ENCODE data around the gene NCEH1. TPM values are rescaled to one million over a fixed set of nuclear protein-coding genes. Genes with fewer than 3 reads are reported as not detected.
"Not testable (repeated sequence)": the region's sequence is repeated elsewhere in the genome, so short reads cannot be mapped to it uniquely, and the experiment has no call there.

Gene NCEH1
- total RNA-seq, 1 donor from 2014 or later, result 7.7 TPM

DNA sequence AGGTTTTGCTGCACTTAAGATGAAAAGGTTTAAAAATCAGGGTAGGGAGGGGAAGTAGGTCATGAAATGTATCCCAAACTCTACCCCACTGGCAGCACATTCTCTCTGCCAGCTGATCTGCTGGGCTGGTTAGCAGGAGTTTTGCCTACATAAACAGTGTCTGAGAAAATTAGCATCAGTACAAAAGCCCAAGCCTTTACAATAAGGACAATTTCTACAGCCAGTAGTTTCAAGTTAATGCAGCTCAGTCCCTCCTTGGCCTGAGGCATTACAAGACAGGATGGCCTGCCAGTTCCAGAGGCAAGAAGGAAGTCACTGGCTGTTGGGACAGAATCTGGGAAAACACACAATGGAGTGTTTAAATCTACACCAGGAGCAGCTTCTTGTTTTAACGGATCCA lies 32.8 kb downstream of the NCEH1 start:
- Mint-ChIP-seq H3K9me3 (no peaks in the 10 kb centered on the region), H3K36me3 (ENCODE audit: low read depth) (no peaks in the 10 kb centered on the region), H3K27me3 (no peaks in the 10 kb centered on the region), H3K4me3 (no peak overlapping the region), H3K4me1 (peaks cover 9% of the 10 kb centered on the region), H3K27ac (no peak overlapping the region)
- DNase-seq, result no peak
- intact Hi-C loops (cut with micrococcal nuclease), result no loop called here

DNA sequence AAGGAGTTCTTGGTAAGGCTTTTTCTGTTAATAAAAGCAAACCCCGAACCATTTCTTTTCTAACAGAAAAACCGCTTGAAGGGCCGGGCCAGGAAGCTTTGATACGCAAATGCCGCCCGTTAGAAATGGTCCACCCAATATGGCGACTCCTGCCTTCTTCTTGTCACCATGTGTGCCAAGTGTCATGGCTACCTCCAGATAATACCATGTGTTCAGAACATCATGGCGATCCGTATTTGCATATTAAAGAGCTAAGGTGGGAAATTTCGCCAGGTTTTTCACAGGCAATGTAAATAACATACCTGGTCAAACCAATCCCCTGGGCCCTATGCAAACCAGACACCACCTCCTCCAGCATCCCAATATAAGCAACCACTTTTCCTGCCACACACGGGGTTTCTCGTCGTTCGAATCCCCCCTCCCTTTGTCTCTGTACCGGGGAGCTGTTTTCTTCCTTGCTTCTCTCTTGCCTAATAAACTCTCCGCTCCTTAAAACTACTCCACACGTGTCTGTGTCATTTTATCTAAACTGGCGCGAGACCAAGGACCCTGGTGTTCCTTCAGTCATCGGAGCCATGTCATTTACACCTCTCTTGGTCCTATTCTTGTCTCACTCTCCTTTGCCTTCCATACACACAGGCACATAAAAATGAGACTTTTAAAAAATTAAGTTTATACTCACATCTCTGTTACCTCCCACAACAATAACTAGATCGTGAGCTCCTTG lies 34.5 kb downstream of the NCEH1 start:
- Mint-ChIP-seq H3K9me3 (no peaks in the 10 kb centered on the region), H3K27ac (no peak overlapping the region), H3K4me3 (no peak overlapping the region), H3K4me1 (peaks cover 10% of the 10 kb centered on the region), H3K36me3 (ENCODE audit: low read depth) (no peaks in the 10 kb centered on the region), H3K27me3 (no peaks in the 10 kb centered on the region)
- no peak for DNase-seq
- intact Hi-C loops (cut with micrococcal nuclease), result no loop called here

GRCh38 chr3:172675441-172676193 lies 35.2 kb downstream of the NCEH1 start:
- no peaks in the 10 kb centered on the region for H3K27me3 Mint-ChIP-seq
- intact Hi-C loops (cut with micrococcal nuclease), result no loop called here

GRCh38 chr3:172673210-172673679 lies 37.6 kb downstream of the NCEH1 start:
- Mint-ChIP-seq H3K4me1 (peaks cover 10% of the 10 kb centered on the region), H3K27me3 (no peaks in the 10 kb centered on the region), H3K9me3 (no peaks in the 10 kb centered on the region), H3K27ac (no peak overlapping the region), H3K4me3 (no peak overlapping the region), H3K36me3 (ENCODE audit: low read depth) (no peaks in the 10 kb centered on the region)
- intact Hi-C loops (cut with micrococcal nuclease), result loop anchor here (1.0 kb wide), 2 partner anchors 38 to 77 kb away; partner anchors contain the start of genes ECT2 and NCEH1
- peak; percentile 92 for DNase-seq

More at GRCh38 chr3:172675441-172676193, 35.2 kb downstream of the NCEH1 start:
- Mint-ChIP-seq H3K27ac (no peak overlapping the region), H3K36me3 (ENCODE audit: low read depth) (no peaks in the 10 kb centered on the region), H3K4me1 (peaks cover 10% of the 10 kb centered on the region), H3K9me3 (no peaks in the 10 kb centered on the region), H3K4me3 (no peak overlapping the region)
- peak; percentile 77 for DNase-seq

- Mint-ChIP-seq H3K4me3 (no peak overlapping the region), H3K27ac (no peak overlapping the region), H3K36me3 (ENCODE audit: low read depth) (no peaks in the 10 kb centered on the region), H3K9me3 (no peaks in the 10 kb centered on the region), H3K27me3 (no peaks in the 10 kb centered on the region), H3K4me1 (peaks cover 20% of the 10 kb centered on the region)
- no peak for DNase-seq
- intact Hi-C loops (cut with micrococcal nuclease), result loop anchor here (5.0 kb wide), 1 partner anchor 192 kb away; no protein-coding TSS in a partner anchor
Observed at GRCh38 chr3:172669021-172669420, 41.8 kb downstream of the NCEH1 start.

GRCh38 chr3:172666873-172667694 lies 43.8 kb downstream of the NCEH1 start:
- Mint-ChIP-seq H3K9me3 (no peaks in the 10 kb centered on the region), H3K27ac (no peak overlapping the region), H3K27me3 (peaks cover 5% of the 10 kb centered on the region), H3K4me1 (peaks cover 16% of the 10 kb centered on the region), H3K36me3 (ENCODE audit: low read depth) (no peaks in the 10 kb centered on the region), H3K4me3 (no peak overlapping the region)
- intact Hi-C loops (cut with micrococcal nuclease), result loop anchor here (1.0 to 5.0 kb wide), 5 partner anchors 70 to 630 kb away; no protein-coding TSS in a partner anchor
- peak; percentile 95 for DNase-seq

DNA sequence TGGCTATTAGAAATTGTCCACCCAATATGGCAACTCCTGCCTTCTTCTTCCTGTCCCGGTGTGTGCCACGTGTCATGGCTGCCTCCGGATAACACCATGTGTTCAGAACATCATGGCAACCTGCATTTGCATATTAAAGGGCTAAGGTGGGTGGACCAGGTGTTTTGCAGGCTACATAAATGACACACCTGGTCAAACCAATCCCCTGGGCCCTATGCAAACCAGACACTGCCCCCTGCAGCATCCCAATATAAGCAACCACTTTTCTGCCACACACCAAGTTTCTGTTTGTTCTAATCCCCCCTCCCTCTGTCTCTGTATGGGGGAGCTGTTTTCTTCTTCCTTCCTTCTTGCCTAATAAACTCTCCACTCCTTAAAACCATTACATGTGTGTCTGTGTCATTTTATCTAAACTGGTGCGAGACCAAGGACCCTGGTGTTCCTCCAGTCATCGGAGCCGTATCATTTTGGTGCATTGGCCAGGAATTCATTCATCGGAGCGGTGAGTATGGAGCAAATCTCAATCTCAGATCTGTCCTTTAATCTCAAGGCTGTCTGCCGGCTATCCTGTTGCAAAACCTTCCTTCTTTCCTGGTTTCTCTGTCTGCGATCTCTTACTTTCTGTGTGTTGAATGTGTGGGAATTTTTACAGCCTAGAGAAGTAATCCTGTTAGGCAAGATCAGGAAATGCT lies 44.5 kb downstream of the NCEH1 start:
- Mint-ChIP-seq H3K36me3 (ENCODE audit: low read depth) (no peaks in the 10 kb centered on the region), H3K27me3 (peaks cover 8% of the 10 kb centered on the region), H3K4me3 (no peak overlapping the region), H3K4me1 (peaks cover 16% of the 10 kb centered on the region), H3K27ac (no peak overlapping the region), H3K9me3 (no peaks in the 10 kb centered on the region)
- intact Hi-C loops (cut with micrococcal nuclease), result loop anchor here (1.0 to 5.0 kb wide), 4 partner anchors 70 to 630 kb away; no protein-coding TSS in a partner anchor
- DNase-seq, result peak; percentile 68

DNA sequence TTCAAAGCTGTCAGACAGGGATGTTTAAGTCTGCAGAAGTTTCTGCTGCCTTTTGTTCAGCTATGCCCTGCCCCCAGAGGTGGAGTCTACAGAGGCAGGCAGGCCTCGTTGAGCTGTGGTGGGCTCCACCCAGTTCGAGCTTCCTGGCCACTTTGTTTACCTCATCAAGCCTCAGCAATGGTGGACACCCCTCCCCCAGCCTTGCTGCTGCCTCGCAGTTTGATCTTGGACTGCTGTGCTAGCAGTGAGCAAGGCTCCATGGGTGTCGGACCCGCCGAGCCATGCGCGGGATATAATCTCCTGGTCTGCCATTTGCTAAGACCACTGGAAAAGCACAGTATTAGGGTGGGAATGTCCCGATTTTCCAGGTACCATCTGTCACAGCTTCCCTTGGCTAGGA lies 45.4 kb downstream of the NCEH1 start:
- peak; percentile 69 for DNase-seq
- not testable (repeated sequence) for H3K4me3 Mint-ChIP-seq; H3K9me3 Mint-ChIP-seq; H3K27ac Mint-ChIP-seq; H3K36me3 Mint-ChIP-seq (ENCODE audit: low read depth)
- H3K4me1 Mint-ChIP-seq, result peaks cover 17% of the 10 kb centered on the region
- intact Hi-C loops (cut with micrococcal nuclease), result loop anchor here (5.0 kb wide), 1 partner anchor 188 kb away; no protein-coding TSS in a partner anchor
- peaks cover 10% of the 10 kb centered on the region for H3K27me3 Mint-ChIP-seq

- intact Hi-C loops (cut with micrococcal nuclease); H3K36me3 Mint-ChIP-seq (ENCODE audit: low read depth); H3K27ac Mint-ChIP-seq: not testable (repeated sequence)
Observed at GRCh38 chr3:172660421-172660820, 50.4 kb downstream of the NCEH1 start.

DNA sequence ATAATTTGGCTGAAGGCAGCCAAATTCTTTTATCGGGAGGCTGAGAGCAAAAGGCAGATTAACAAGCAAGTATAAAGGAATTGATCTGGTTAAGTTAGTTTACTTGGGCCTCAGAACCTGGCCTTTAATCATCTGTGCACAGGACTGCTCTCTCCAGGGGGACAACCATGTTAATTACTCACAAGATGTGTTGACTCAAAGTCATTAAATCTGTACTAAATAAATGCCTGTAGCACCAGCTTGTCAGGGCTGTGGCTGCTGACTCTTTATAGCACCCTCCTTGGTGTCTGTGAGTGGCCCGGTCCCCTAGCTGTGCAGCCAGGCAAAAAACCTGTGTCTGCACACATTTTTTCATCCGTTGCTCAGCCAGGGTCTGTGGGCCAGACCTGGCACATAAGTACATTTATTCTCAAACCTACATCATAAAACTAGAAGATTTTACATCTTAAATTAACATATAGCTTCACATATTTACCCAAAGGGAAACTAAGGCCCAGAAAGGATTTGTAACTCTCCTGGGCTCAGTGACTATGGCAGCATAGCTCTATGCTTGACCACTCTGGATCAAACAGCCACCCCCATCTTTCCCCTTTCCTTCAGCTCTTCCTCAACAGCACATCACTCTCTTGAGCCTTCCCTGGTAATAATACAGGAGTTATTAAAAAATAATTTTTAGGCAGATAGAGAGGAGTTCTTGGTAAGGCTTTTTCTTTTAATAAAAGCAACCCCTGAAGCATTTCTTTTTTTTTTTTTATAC lies 51.4 kb downstream of the NCEH1 start:
- Mint-ChIP-seq H3K4me3 (no peak overlapping the region), H3K27ac (no peak overlapping the region), H3K27me3 (peaks cover 10% of the 10 kb centered on the region), H3K36me3 (ENCODE audit: low read depth) (no peaks in the 10 kb centered on the region), H3K9me3 (no peaks in the 10 kb centered on the region), H3K4me1 (peaks cover 3% of the 10 kb centered on the region)
- DNase-seq, result no peak
- intact Hi-C loops (cut with micrococcal nuclease), result no loop called here

More at GRCh38 chr3:172660421-172660820, 50.4 kb downstream of the NCEH1 start:
- not testable (repeated sequence) for H3K4me3 Mint-ChIP-seq, DNase-seq, H3K4me1 Mint-ChIP-seq, H3K9me3 Mint-ChIP-seq
- H3K27me3 Mint-ChIP-seq, result peaks cover 10% of the 10 kb centered on the region

DNA sequence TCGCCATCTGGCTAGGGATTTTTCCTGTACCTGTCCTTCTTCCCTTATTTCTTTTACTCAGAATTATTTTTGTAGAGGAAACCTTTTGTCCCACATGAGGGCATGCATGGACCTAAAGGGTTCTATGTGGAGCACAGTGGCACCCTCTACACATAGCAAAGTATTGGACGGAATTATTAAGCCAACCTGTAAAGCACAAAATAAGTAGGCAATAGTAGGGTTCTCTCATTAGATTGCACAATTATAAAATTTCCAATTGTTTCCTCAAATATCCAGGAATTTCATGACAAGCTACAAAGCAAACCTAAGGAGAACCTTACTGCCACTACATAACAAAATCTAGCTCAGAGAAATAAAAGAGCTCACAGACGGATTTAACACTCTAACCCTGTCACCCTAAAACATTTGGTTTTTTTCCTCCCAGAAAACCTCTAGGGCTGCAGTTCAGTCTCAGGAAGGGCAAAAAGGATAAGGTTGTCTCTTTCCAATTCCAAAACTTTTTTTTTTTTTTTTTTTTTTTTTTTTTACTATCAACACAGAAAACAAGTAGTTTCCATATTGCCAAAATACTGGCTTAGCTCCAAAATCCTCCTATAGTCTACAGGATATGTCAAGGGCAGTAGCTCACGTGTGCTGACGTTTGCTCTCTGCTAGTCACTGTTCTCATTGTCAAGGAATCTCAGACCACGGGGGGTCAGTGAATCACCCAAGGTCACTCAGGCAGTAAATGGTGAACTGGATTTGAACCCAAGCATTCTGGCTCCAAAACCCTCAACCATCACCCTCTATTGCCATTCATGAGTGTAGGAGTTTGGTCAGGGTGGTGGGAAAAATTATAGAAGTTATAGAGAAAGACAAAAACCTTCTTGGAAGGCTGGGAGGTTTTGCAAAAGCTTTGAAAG lies 52.3 kb downstream of the NCEH1 start:
- H3K27me3 Mint-ChIP-seq, result peaks cover 10% of the 10 kb centered on the region
- no peak overlapping the region for H3K4me3 Mint-ChIP-seq
- intact Hi-C loops (cut with micrococcal nuclease), result no loop called here
- no peak overlapping the region for H3K27ac Mint-ChIP-seq
- H3K9me3 Mint-ChIP-seq, result no peaks in the 10 kb centered on the region
- DNase-seq, result no peak
- peaks cover 3% of the 10 kb centered on the region for H3K4me1 Mint-ChIP-seq
- no peaks in the 10 kb centered on the region for H3K36me3 Mint-ChIP-seq (ENCODE audit: low read depth)

- H3K27me3 Mint-ChIP-seq, result peaks cover 2% of the 10 kb centered on the region
- H3K4me3 Mint-ChIP-seq, result no peak overlapping the region
- H3K36me3 Mint-ChIP-seq (ENCODE audit: low read depth), result no peaks in the 10 kb centered on the region
- peaks cover 3% of the 10 kb centered on the region for H3K4me1 Mint-ChIP-seq
- no peak for DNase-seq
- H3K9me3 Mint-ChIP-seq, result peaks cover 3% of the 10 kb centered on the region
- intact Hi-C loops (cut with micrococcal nuclease), result no loop called here
- no peak overlapping the region for H3K27ac Mint-ChIP-seq
Observed at GRCh38 chr3:172656602-172657001, 54.3 kb downstream of the NCEH1 start.

Data from activated CD4-positive, alpha-beta T cell treated with anti-CD3 and anti-CD28 coated beads, Interleukin-2, amount 10 ng/mL, durations not matched to agents 24 days and 14 days (primary cell).